ENCODE data around the gene ZNF672. TPM values are rescaled to one million over a fixed set of nuclear protein-coding genes. Genes with fewer than 3 reads are reported as not detected.
A peak's percentile ranks its signal among the peaks of the same experiment; 100 is the strongest.

The ZNF672 gene
- total and polyA plus RNA-seq, 2 of the 13 experiments (the other 11 are each of a cell fraction or from before 2014, with no cell fraction given), result 17.2 to 22.9 TPM

- TF ChIP-seq THAP9 (CRISPR knock-in tag; IDR thresholded peaks at IDR 0.05; ENCODE audit: borderline replicate concordance) (no peak), ATF4 (CRISPR knock-in tag; IDR thresholded peaks at IDR 0.05) (no peak), KLF6 (CRISPR knock-in tag; IDR thresholded peaks at IDR 0.05) (no peak), ARNT2 (CRISPR knock-in tag; IDR thresholded peaks at IDR 0.05; ENCODE audit: low read depth) (no peak), RXRB (CRISPR knock-in tag; IDR thresholded peaks at IDR 0.05; ENCODE audit: borderline replicate concordance) (no peak), GMEB2 (CRISPR knock-in tag; IDR thresholded peaks at IDR 0.05; ENCODE audit: low read depth) (no peak), NFIB (CRISPR knock-in tag; IDR thresholded peaks at IDR 0.05; ENCODE audit: borderline replicate concordance) (0 out of 2 replicates have a peak, but pooled peaks have one; percentile 42), ZNF12 (CRISPR knock-in tag; IDR thresholded peaks at IDR 0.05) (no peak), HNRNPLL (IDR thresholded peaks at IDR 0.05; ENCODE audit: low read depth, low read length, poor library complexity, severe bottlenecking) (no peak), ELK4 (CRISPR knock-in tag; IDR thresholded peaks at IDR 0.05; ENCODE audit: borderline replicate concordance) (no peak), HMG20B (CRISPR knock-in tag; conservative IDR thresholded peaks at IDR 0.05) (no peak), GPN1 (CRISPR knock-in tag; IDR thresholded peaks at IDR 0.05; ENCODE audit: borderline replicate concordance) (no peak), AHR (CRISPR knock-in tag; IDR thresholded peaks at IDR 0.05) (no peak)
Measured at GRCh38 chr1:248862695-248862997, 24.6 kb downstream of the ZNF672 start (continued).

Measured in HepG2 (cell line).